Mesodermal cell (in vitro differentiated cells): ENCODE measurements around the gene MRGPRF.

ENCODE experiments used
- H3K27ac ChIP-seq: 2 replicates; pipeline ENCODE4 v1.7.0; 2013; ENCODE audit warnings: mild to moderate bottlenecking, low read depth, low read length, moderate library complexity; ENCODE audit not compliant: severe bottlenecking
- H3K36me3 ChIP-seq: 2 replicates; pipeline ENCODE4 v1.7.1; 2013; ENCODE audit warnings: mild to moderate bottlenecking, low read length, moderate library complexity; ENCODE audit not compliant: control insufficient read depth, insufficient read depth
- H3K4me1 ChIP-seq: one replicate; pipeline ENCODE4 v1.7.1; 2013; ENCODE audit warnings: mild to moderate bottlenecking, low read length; ENCODE audit not compliant: insufficient read depth, control insufficient read depth, poor library complexity, severe bottlenecking
- H3K4me3 ChIP-seq: 2 replicates; pipeline ENCODE4 v1.7.0; 2013; ENCODE audit warnings: low read length, control low read depth, mild to moderate bottlenecking; ENCODE audit not compliant: insufficient read depth, poor library complexity, severe bottlenecking; ENCODE audit errors: extremely low read depth
- H3K9me3 ChIP-seq: 2 replicates; pipeline ENCODE4 v1.7.1; 2013; ENCODE audit warnings: mild to moderate bottlenecking, low read length, moderate library complexity; ENCODE audit not compliant: control insufficient read depth
- WGBS, 2 experiments: methylation state at CpG; one replicate each; pipeline ENCODE4 v1.1.5; 2013; ENCODE audit warnings: missing lambda C conversion rate in 2 of 2; ENCODE audit not compliant: insufficient coverage in 2 of 2; 5-methylcytosine and 5-hydroxymethylcytosine counted together

The MRGPRF gene

DNA sequence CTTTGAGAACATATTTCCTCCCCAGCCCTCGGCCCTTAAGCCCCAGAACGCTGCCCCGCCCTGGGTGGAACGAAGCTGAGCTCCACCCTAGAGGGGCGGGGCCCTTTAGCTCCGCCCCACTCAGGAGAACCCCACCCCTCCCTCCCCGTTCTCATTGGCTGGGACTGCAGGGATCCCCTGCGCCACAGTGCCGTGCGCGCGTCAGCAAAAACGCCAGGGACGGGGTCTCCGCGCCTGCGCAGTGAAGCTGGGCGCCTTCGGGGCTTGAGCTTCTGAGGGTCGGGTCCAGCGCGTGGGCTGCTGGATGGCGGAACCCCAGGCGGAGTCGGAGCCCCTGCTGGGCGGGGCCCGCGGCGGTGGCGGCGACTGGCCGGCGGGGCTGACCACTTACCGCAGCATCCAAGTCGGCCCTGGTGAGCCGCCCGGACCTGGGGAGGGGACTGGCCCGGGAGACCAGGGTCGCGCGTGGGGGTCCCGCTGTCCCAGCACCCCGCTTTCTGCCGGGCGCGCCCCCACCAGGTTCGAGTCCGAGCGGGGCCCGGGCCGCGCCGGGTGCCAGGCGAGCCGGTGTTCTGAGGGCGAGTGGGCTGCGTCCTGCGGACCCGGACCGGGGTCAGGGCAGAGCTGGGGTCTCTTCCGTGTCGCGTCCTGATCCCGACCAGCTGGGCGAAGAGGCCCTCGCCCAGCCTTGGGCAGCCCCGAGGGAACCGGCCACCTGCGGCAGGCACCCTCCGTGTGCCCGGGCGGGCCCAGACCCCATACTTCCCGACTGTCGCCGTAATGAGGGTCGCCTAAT lies 35.8 kb upstream of the MRGPRF start, which contains the start of gene TPCN2:
Gene TPCN2 (plus strand): TSS at position 239 of the 796 bp plus-strand sequence. CDS start 66 bp downstream, at position 305.
- peak within 1 kb of the TSS; percentile 89 for H3K4me3 ChIP-seq
- peaks cover 4% of the 10 kb centered on the region for H3K36me3 ChIP-seq
- WGBS, 2 experiments = 0 to 2% methylated on average over 55 to 68 of the region's 76 CpGs
- no peak within 1 kb of the TSS for H3K27ac ChIP-seq
- H3K9me3 ChIP-seq = no peaks in the 10 kb centered on the region
- peaks cover 20% of the 10 kb centered on the region for H3K4me1 ChIP-seq

DNA sequence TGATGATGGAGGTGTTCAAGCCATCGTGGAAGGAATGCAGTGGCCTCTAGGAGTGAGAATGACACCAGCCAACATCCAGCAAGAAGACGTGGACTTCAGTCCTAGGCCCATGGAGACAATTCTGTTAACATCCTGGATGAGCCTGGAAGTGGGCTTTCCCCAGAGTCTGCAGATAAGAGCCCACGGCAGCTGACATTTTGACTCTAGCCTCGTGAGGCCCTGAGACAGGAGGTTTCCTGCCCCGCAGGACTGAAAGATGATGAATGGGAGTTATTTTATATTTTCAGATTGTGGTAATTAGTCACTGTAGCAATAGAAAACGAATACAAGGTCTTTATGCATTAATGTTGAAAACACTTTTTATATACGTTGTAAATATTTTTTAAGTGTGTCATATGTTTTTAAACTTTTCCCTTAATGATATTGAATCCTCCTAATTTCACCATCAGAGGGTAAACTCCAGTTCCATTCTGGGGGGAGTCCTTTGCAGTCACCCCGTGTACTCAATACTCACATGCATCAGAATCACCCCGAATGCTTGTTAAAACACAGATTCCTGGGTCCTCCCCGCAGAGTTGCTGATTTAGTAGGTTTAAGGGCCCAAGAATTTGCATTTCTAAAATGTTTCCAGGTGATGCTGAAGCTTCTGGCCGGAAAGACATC lies 35.1 kb upstream of the MRGPRF start:
- H3K36me3 ChIP-seq = no peaks in the 10 kb centered on the region
- 54 to 75% methylated on average over 5 to 6 of the region's 11 CpGs for WGBS, 2 experiments
- peaks cover 20% of the 10 kb centered on the region for H3K4me1 ChIP-seq
- no peaks in the 10 kb centered on the region for H3K9me3 ChIP-seq
- H3K27ac ChIP-seq = no peak overlapping the region
- peak overlapping the region; percentile 89 for H3K4me3 ChIP-seq

DNA sequence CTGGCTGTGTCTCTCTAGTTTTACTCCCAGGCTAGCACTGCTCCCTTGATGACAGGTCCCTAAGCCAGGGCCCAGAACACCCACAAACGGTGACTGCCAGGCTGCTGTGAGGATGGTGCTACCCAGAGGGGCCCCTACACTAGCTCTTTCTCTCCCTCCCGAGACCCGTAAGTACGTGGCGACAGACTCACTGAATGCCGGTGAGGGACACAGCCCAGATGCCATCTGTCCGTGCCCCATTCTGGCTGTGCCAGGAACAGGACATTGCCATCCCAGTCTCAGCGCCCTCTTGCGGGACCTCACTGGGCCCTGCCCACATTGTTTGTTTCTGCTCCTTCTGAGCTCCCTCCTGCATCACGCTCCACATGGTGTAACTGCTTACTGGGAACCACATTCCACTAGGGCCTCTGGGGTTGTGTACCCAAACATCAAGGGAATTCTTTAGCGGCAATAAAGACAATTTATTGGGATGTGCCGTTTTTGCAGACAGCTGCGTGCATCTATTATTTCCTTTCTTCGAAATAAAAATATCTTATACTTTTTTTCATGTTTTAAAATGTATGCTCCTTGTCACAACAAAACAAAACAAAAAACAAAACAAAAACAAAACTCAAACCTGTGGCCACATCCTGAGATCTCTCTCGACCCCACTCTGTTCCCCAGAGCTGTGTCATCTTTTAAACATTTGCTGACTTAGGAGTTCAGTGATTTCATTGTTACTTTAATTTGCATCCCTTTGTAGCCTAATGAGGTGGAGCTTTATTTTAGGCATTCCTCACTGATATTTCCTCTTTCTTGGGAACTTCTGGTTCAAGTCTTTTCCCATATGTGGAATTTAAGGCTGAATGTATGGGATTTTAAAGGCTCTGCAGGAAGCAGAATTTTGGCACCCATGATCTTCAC lies 31.3 kb upstream of the MRGPRF start:
- WGBS, 2 experiments = 20 to 22% methylated on average over 10 of the region's 15 CpGs
- Histone ChIP-seq H3K4me3 (no peak overlapping the region), H3K4me1 (peaks cover 36% of the 10 kb centered on the region), H3K9me3 (no peaks in the 10 kb centered on the region), H3K27ac (peak overlapping the region; percentile 58), H3K36me3 (no peaks in the 10 kb centered on the region)

GRCh38 chr11:69041516-69041915 lies 28.5 kb upstream of the MRGPRF start:
- 60 to 85% methylated on average over 1 to 2 of the region's 2 CpGs for WGBS, 2 experiments
- Histone ChIP-seq H3K27ac (no peak overlapping the region), H3K4me3 (no peak overlapping the region), H3K4me1 (peaks cover 30% of the 10 kb centered on the region), H3K9me3 (no peaks in the 10 kb centered on the region), H3K36me3 (no peaks in the 10 kb centered on the region)

DNA sequence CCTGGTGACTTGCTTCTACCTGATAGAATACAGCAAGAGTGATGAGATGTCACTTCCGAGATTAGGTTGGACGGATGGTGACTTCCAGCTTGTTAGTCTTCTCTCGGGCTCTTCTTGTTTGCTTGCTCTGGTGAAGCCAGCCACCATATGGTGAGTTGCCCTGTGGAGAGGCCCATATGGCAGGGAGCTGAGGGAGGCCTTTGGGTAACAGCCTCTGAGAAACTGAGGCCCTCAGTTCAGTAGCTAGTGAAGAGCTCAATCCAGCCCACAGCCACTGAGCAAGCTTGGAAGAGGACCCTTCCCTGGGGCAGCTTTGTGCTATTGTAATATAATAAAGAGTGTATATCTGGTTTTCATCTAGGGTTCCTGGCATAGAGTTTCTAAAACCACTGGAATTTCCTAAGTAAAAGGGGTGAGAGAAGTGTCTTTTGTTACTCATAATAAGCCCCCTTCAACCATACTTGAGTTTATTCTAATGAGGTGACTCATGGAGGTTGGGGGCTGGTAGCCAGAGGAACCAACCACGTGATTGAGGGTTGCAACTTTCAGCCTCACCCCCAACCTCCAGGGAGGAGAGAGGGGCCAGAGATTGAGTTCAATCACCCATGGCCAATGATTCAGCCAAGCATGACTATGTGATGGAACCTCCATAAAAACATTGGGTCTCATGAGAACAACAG lies 27.7 kb upstream of the MRGPRF start:
- H3K4me1 ChIP-seq = peaks cover 37% of the 10 kb centered on the region
- H3K27ac ChIP-seq = no peak overlapping the region
- WGBS, 2 experiments = 95 to 100% methylated on average over 1 to 3 of the region's 4 CpGs
- no peaks in the 10 kb centered on the region for H3K36me3 ChIP-seq
- no peaks in the 10 kb centered on the region for H3K9me3 ChIP-seq
- no peak overlapping the region for H3K4me3 ChIP-seq

- no peak overlapping the region for H3K27ac ChIP-seq
- H3K4me1 ChIP-seq = peaks cover 35% of the 10 kb centered on the region
- no peaks in the 10 kb centered on the region for H3K36me3 ChIP-seq
- 93 to 96% methylated on average over 5 of the region's 6 CpGs for WGBS, 2 experiments
- H3K9me3 ChIP-seq = no peaks in the 10 kb centered on the region
- H3K4me3 ChIP-seq = no peak overlapping the region
Observed at GRCh38 chr11:69040051-69040450, 27.0 kb upstream of the MRGPRF start.

DNA sequence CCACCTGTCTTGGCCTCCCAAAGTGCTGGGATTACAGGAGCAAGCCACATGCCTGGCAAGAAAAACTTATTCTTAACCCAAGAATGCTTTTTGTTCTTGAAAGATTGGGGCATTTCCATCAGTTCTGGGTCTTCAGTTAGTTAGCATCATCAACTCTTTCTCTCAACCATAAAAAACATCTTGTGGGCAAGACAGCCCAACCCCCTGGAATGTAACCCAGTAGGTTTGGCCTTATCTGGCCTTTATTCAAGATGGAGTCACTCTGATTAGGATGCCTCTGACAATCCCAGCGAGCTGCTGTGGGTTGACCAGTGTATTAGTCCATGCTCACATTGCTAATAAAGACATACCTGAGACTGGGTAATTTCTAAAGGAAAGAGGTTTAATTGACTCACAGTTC lies 26.5 kb upstream of the MRGPRF start:
- H3K4me1 ChIP-seq = peaks cover 30% of the 10 kb centered on the region
- H3K27ac ChIP-seq = no peak overlapping the region
- 75 to 86% methylated on average over 1 of the region's 1 CpG for WGBS, 2 experiments
- H3K36me3 ChIP-seq = no peaks in the 10 kb centered on the region
- H3K4me3 ChIP-seq = no peak overlapping the region
- H3K9me3 ChIP-seq = no peaks in the 10 kb centered on the region

DNA sequence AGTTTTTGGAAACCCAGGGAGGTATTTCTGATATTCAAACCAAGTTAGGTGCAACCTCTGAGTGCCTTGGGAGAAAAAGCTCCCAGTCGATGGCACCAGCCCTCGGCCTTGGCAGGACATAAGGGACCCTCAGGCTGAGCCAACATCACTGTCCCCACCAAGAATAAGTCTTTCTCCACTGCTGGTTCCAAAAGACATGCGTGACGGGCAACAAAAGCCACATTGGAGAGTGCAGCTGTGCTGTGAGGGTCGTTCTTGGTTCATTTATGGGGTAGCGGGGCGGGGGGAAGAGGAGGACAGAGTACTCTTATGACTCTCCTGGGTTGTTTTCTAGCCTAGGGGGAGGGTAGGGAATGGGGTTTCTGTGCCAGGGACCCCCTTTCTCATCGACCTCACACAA lies 24.5 kb upstream of the MRGPRF start:
- peaks cover 25% of the 10 kb centered on the region for H3K4me1 ChIP-seq
- WGBS, 2 experiments = 91% methylated on average over 5 of the region's 8 CpGs
- no peak overlapping the region for H3K27ac ChIP-seq
- no peaks in the 10 kb centered on the region for H3K9me3 ChIP-seq
- H3K36me3 ChIP-seq = no peaks in the 10 kb centered on the region
- H3K4me3 ChIP-seq = no peak overlapping the region

DNA sequence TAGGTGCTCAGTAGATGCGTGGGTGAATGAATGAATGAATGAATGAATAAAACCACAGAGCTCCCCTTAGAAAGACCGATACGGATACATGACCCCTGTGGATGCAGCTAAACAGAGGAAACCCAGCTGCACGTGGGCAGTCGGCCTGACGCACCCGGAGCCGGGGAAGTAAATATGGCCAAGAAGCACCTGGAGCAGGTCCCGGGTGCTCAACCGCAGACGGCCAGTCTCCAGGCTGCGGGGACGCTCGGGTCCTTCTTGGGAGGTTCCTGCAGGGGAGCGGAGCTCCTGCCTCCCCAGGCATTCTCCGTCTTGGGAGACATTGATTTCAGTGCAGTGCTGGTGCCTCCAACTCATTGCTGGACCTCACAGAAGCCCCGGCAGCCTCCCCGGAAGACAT lies 24.0 kb upstream of the MRGPRF start:
- no peak overlapping the region for H3K4me3 ChIP-seq
- H3K27ac ChIP-seq = no peak overlapping the region
- no peaks in the 10 kb centered on the region for H3K36me3 ChIP-seq
- 92 to 97% methylated on average over 15 to 16 of the region's 18 CpGs for WGBS, 2 experiments
- H3K9me3 ChIP-seq = no peaks in the 10 kb centered on the region
- H3K4me1 ChIP-seq = peaks cover 25% of the 10 kb centered on the region

DNA sequence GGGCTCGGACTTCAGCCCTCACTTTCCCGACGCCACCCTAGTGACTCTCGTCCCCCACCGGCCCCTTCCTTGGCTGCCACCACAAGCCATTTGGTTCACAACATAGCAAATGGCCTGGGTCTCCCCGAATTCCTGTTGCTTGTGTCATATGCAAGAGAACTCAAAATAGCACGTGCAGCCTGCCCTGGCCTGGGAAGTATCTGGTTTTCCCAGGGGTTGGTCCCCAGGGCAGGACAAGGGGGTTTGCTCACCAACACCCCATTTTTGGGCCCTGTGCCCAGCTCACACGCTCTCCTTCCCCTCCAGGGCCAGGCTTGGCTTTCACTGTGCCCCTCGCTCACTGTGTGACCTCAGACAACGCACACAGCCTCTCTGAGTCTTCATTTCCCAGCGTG lies 22.9 kb upstream of the MRGPRF start:
- Histone ChIP-seq H3K36me3 (no peaks in the 10 kb centered on the region), H3K9me3 (no peaks in the 10 kb centered on the region), H3K4me1 (peaks cover 20% of the 10 kb centered on the region), H3K4me3 (no peak overlapping the region), H3K27ac (no peak overlapping the region)
- WGBS, 2 experiments = 90 to 96% methylated on average over 10 to 11 of the region's 11 CpGs
